Activated CD8-positive, alpha-beta T cell treated with anti-CD3 and anti-CD28 coated beads for 36 hours (primary cell): ENCODE measurements around the gene SMIM28. TPM values are rescaled to one million over a fixed set of nuclear protein-coding genes. Genes with fewer than 3 reads are reported as not detected.
A peak's percentile ranks its signal among the peaks of the same experiment; 100 is the strongest.

Source experiments
- ATAC-seq: fragments of 200-7000 bp; cut with Tn5 transposase; one replicate; pipeline ENCODE4 v1.10.0; 2021; ENCODE audit warnings: mild to moderate bottlenecking, moderate library complexity
- CTCF ChIA-PET: fragments of 350-600 bp; sonication (Branson Sonifier 250); formaldehyde crosslinking; loops from one replicate; lab custom pipeline; 2021; ENCODE audit warnings: antibody characterized with exemption; lab: Charles Lee
- POLR2A ChIA-PET: fragments of 350-600 bp; sonication (Branson Sonifier 250); formaldehyde crosslinking; loops from one replicate; lab custom pipeline; 2021; ENCODE audit warnings: antibody characterized with exemption; lab: Charles Lee
- DNase-seq: peaks from one replicate; pipeline ENCODE4 v3.0.0-alpha.2; 2020
- H3K27ac Mint-ChIP-seq: one replicate; pipeline ENCODE4 v1.8.0; 2021; ENCODE audit warnings: mild to moderate bottlenecking, mixed read lengths
- H3K27me3 Mint-ChIP-seq: one replicate; pipeline ENCODE4 v1.8.0; 2021; ENCODE audit warnings: mixed read lengths
- H3K36me3 Mint-ChIP-seq: one replicate; pipeline ENCODE4 v1.8.0; 2021; ENCODE audit warnings: low read depth, mixed read lengths
- H3K4me1 Mint-ChIP-seq: one replicate; pipeline ENCODE4 v1.8.0; 2021; ENCODE audit warnings: low read depth, mixed read lengths
- H3K4me3 Mint-ChIP-seq: one replicate; pipeline ENCODE4 v1.8.0; 2021; ENCODE audit warnings: mild to moderate bottlenecking, moderate library complexity, mixed read lengths
- H3K9me3 Mint-ChIP-seq: one replicate; pipeline ENCODE4 v1.8.0; 2021; ENCODE audit warnings: mixed read lengths
- CTCF ChIP-seq: fragments of 200-600 bp; IDR thresholded peaks from one replicate; pipeline ENCODE4 v1.8.0; 2022; ENCODE audit warnings: antibody characterized with exemption, mild to moderate bottlenecking
- intact Hi-C: fragments of 100-400 bp; cut with micrococcal nuclease; formaldehyde crosslinking; loops from one replicate; pipeline ENCODE4 v1.10.0; 2022
- total RNA-seq, 2 experiments: library from RNA; stranded (reverse); gene quantifications; one replicate each; pipeline ENCODE4 v1.2.3, GENCODE V29; 2021

Gene SMIM28
- total RNA-seq, 2 experiments from 2014 or later, result not detected

DNA sequence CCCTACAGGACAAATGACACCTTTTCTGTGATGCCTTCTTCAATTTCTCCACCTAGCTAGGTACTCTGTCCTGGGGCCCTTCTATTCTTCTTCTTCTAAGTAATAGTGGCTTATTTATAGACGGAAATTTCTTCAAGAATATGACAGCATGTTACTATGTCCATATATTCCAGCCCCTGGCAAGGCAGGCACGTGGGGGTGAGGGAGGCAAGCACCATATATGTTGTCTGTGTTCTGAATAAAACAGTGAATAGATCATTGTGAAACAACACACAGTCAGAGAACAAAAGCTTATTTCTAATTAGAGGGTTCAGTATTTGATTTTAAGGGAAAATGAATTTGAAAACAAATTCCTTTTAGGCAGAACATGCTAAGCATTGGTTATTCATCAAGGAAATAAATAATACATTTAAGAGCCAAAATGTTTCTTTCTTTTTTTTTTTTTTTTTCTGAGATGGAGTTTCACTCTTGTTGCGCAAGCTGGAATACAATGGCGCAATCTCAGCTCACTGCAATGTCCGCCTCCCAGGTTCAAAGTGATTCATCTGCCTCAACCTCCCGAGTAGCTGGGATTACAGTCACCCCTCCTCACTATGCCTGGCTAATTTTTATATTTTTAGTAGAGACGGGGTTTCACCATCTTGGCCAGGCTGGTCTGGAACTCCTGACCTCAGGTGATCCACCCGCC, 32.5 kb downstream of the SMIM28 start:
- intact Hi-C loops, result no loop called here
- Mint-ChIP-seq H3K27ac (peak overlapping the region; percentile 4), H3K27me3 (no peaks in the 10 kb centered on the region), H3K4me1 (peaks cover 30% of the 10 kb centered on the region), H3K9me3 (no peaks in the 10 kb centered on the region), H3K36me3 (peaks cover 61% of the 10 kb centered on the region), H3K4me3 (no peak overlapping the region)
- DNase-seq (no peak), ATAC-seq (no peak)
- no peak for TF ChIP-seq CTCF
- POLR2A ChIA-PET, result interaction anchor here (0.6 kb wide), 1 partner anchor 8 kb away, joined by 3 read pairs; no protein-coding TSS in a partner anchor
- CTCF ChIA-PET, result interaction anchor here (0.7 to 1.2 kb wide), 3 partner anchors 106 to 295 kb away, joined by 3 to 4 read pairs (median 3); no protein-coding TSS in a partner anchor

DNA sequence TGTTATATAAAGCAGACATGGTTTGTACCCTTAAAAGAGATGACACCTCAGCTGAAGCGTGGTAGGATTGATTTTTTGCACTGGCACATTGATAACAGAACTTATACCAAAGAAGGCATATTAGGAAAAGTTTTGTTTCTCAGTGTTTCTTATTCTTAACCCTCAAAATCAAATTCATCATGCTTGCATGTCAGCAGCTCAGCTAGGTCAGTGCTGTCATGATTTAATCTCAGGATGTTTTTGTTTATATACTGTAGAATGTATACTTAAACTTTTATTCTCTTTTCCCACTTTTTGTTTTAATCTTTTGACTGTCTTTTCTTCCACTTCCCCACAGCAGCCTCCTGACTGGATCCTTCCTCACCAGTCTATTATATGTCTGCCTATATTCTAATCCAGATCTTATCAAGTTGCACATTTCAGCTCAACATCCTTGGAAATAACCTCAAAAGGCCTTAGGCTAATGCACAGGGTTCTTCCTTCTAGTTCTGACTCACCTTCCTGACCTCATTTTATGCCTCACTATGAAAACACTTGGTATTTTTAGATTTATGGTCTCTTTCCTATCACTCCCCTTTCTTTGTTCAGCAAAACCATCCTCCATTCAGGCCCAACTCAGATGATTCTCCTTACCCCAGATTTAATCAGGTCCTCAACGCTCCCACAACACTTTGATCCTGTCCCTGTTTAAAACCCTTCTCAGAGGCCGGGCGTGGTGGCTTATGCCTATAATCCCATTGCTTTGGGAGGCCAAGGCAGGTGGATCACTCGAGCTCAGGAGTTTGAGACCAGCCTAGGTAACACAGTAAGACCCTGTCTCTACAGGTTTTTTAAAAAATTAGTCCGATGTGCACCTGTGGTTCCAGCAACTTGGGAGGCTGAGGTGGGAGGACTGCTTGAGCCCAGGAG, 33.5 kb downstream of the SMIM28 start:
- Mint-ChIP-seq H3K9me3 (no peaks in the 10 kb centered on the region), H3K36me3 (peaks cover 54% of the 10 kb centered on the region)

GRCh38 chr6:138415125-138415524, 37.4 kb downstream of the SMIM28 start:
- H3K27me3 Mint-ChIP-seq, result no peaks in the 10 kb centered on the region
- H3K9me3 Mint-ChIP-seq, result peaks cover 2% of the 10 kb centered on the region
- POLR2A ChIA-PET, result interaction anchor here (1.0 to 1.2 kb wide), 2 partner anchors 40 to 47 kb away, joined by 3 read pairs; no protein-coding TSS in a partner anchor
- DNase-seq (no peak), ATAC-seq (no peak)
- intact Hi-C loops, result no loop called here
- H3K36me3 Mint-ChIP-seq, result peaks cover 43% of the 10 kb centered on the region
- peaks cover 14% of the 10 kb centered on the region for H3K4me1 Mint-ChIP-seq
- H3K4me3 Mint-ChIP-seq, result no peak overlapping the region
- CTCF ChIA-PET, result interaction anchor here (0.7 to 1.4 kb wide), 4 partner anchors 10 to 300 kb away, joined by 3 to 4 read pairs (median 3); no protein-coding TSS in a partner anchor
- no peak for TF ChIP-seq CTCF
- H3K27ac Mint-ChIP-seq, result no peak overlapping the region

More for the DNA sequence above, 33.5 kb downstream of the SMIM28 start:
- Mint-ChIP-seq H3K27ac (peak overlapping the region; percentile 84), H3K4me3 (no peak overlapping the region), H3K4me1 (peaks cover 22% of the 10 kb centered on the region), H3K27me3 (no peaks in the 10 kb centered on the region)
- ATAC-seq (peak; percentile 88), DNase-seq (no peak)
- ChIA-PET POLR2A (no interaction called here), CTCF (interaction anchor here (0.6 to 2.4 kb wide), 4 partner anchors 98 to 295 kb away, joined by 3 to 5 read pairs (median 4); no protein-coding TSS in a partner anchor)
- TF ChIP-seq CTCF, result no peak
- intact Hi-C loops, result no loop called here

DNA sequence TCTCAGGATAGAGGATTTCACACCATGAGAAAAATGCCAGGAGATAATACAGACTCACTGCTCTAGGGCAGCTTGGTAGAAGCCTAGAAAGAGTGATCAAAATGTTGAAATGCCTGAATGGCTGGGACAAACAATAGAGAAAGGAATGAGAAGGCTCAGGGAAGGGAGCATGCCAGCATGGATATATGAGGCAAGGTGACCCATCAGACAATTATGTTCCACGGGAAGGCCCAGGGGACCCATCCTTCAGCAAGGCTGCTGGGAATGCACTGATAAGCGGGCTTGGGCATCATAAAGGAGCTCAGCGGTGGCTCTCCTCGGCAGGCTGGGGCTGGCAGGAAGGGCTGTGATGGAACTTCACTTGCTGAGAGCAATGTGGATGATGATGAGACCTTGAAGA, 38.5 kb downstream of the SMIM28 start:
- ChIA-PET CTCF (no interaction called here), POLR2A (interaction anchor here (0.6 to 1.0 kb wide), 3 partner anchors 19 to 99 kb away, joined by 3 read pairs; no protein-coding TSS in a partner anchor)
- ATAC-seq (no peak), DNase-seq (no peak)
- H3K27ac Mint-ChIP-seq, result no peak overlapping the region
- H3K36me3 Mint-ChIP-seq, result peaks cover 37% of the 10 kb centered on the region
- no peak overlapping the region for H3K4me3 Mint-ChIP-seq
- no peak for TF ChIP-seq CTCF
- no peaks in the 10 kb centered on the region for H3K27me3 Mint-ChIP-seq
- intact Hi-C loops, result no loop called here
- H3K4me1 Mint-ChIP-seq, result peaks cover 7% of the 10 kb centered on the region
- H3K9me3 Mint-ChIP-seq, result peaks cover 2% of the 10 kb centered on the region
